Caco-2 (cell line): Measurements from ENCODE around the gene CACNA1C. TPM values are rescaled to one million over a fixed set of nuclear protein-coding genes. Genes with fewer than 3 reads are reported as not detected.

Source experiments
- BruUV-seq: library from RNA; stranded (reverse); fragments of 400-500 nt; replicated peaks from 2 replicates; lab custom pipeline; 2021; lab: Mats Ljungman, UMichigan
- CTCF ChIA-PET: fragments of 300-600 bp; sonication (Branson Sonifier 250); formaldehyde crosslinking; loops from one replicate; lab custom pipeline; 2022; ENCODE audit warnings: antibody characterized with exemption; lab: Charles Lee
- POLR2A ChIA-PET: fragments of 300-600 bp; sonication (Branson Sonifier 250); formaldehyde crosslinking; loops from one replicate; lab custom pipeline; 2022; ENCODE audit warnings: antibody characterized with exemption; lab: Charles Lee
- DNase-seq, 2 experiments: peaks; one replicate each; pipeline versions ENCODE4 v3.0.0 to v3.0.0-alpha.2; 2020 to 2022
- H3K27me3 ChIP-seq: replicated peaks from 2 replicates; pipeline ENCODE4 v1.6.0; 2011; ENCODE audit warnings: low read length; ENCODE audit not compliant: control insufficient read depth, insufficient read depth
- H3K36me3 ChIP-seq: 2 replicates; pipeline ENCODE4 v1.5.1; 2011; ENCODE audit warnings: low read length; ENCODE audit not compliant: control insufficient read depth, insufficient read depth
- H3K4me1 ChIP-seq: fragments of 250-450 bp; sonication (Bioruptor Pico); 2 replicates; pipeline ENCODE4 v1.5.1; 2020; ENCODE audit warnings: mild to moderate bottlenecking
- H3K4me3 ChIP-seq: 2 replicates; pipeline ENCODE4 v1.5.1; 2011; ENCODE audit warnings: low read depth, mild to moderate bottlenecking, control low read depth, low read length
- H3K9me3 ChIP-seq: fragments of 250-450 bp; sonication (Bioruptor Pico); 2 replicates; pipeline ENCODE4 v1.5.1; 2020; ENCODE audit warnings: mild to moderate bottlenecking, moderate library complexity
- H3K27ac Mint-ChIP-seq: one replicate; pipeline ENCODE4 v1.8.0; 2022; ENCODE audit warnings: mixed read lengths; ENCODE audit not compliant: unreplicated experiment
- H3K27me3 Mint-ChIP-seq: one replicate; pipeline ENCODE4 v1.8.0; 2022; ENCODE audit warnings: mixed read lengths; ENCODE audit not compliant: insufficient read depth, unreplicated experiment
- H3K36me3 Mint-ChIP-seq: one replicate; pipeline ENCODE4 v1.8.0; 2022; ENCODE audit warnings: mild to moderate bottlenecking, mixed read lengths; ENCODE audit not compliant: insufficient read depth, unreplicated experiment
- H3K4me1 Mint-ChIP-seq: one replicate; pipeline ENCODE4 v1.8.0; 2022; ENCODE audit warnings: low read depth, mixed read lengths; ENCODE audit not compliant: unreplicated experiment
- H3K4me3 Mint-ChIP-seq: one replicate; pipeline ENCODE4 v1.8.0; 2022; ENCODE audit warnings: mild to moderate bottlenecking, moderate library complexity, mixed read lengths; ENCODE audit not compliant: unreplicated experiment
- H3K9me3 Mint-ChIP-seq: one replicate; pipeline ENCODE4 v1.8.0; 2022; ENCODE audit warnings: mixed read lengths; ENCODE audit not compliant: unreplicated experiment
- intact Hi-C: fragments of 100-400 bp; cut with micrococcal nuclease; formaldehyde crosslinking; loops from one replicate; pipeline ENCODE4 v1.10.0; 2022; ENCODE audit not compliant: unreplicated experiment
- total RNA-seq: library from RNA; stranded (reverse); gene quantifications from 2 replicates; pipeline ENCODE4 v1.2.3, GENCODE V29; 2022
- TF ChIP-seq, protein P1 (sequence below), 2 experiments: fragments of 200-600 bp in 1 of 2; IDR thresholded peaks; 1 replicate in 1 of 2; 2 replicates in 1 of 2; pipeline versions ENCODE4 v1.5.1 to v1.8.0; 2011 to 2022; ENCODE audit warnings: antibody characterized with exemption in 1 of 2, control low read depth in 1 of 2, inconsistent platforms in 1 of 2, low read depth in 1 of 2, low read length in 1 of 2, mild to moderate bottlenecking in 1 of 2, moderate library complexity in 1 of 2; ENCODE audit not compliant: insufficient read depth in 1 of 2, severe bottlenecking in 1 of 2, unreplicated experiment in 1 of 2

The CACNA1C gene
- total RNA-seq, 1 experiment from 2014 or later, result not detected

DNA sequence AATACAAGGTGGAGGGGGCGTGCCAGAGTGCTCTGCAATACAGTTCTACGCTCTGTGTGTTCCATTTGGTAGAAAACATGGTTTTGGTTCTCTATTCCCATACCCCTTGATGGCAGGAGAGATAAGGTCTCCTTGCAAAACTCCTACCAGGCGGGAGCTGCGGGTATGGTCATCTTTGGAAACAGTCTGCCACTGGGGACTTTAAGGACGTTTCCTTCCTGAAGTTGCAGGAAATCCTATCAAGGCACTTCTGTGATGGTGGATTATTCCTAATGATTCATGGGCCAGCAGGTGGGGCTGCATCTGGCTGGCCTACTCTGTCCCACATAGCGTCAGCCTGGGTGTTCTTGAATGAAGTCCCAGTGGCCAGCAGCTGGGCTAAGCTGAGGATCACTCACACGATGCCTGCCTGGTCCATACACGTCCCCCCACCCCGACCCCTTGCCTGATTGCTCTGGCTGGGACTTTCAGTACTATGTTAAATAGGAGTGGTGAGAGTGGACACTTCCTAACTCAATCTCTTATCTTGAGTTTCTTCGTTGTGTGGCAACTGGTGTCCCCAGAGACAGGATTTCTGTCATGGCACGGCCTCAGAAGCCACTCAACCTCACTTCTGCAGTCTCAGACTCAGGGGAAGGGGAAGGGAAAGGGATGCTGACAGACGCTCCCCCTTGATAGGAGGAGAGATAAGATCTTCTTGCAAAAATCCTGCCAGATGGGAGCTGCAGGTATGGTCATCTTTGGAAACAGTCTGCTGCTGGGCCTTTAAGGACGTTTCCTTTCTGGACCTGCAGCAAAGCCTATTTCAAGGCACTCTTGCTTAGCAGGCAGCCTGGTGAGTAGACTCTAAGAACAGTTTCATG lies 680.9 kb downstream of the CACNA1C start:
- H3K27me3 ChIP-seq, result 0 out of 2 replicates have a peak, but pooled peaks cover 1% of the 10 kb centered on the region
- no peaks in the 10 kb centered on the region for H3K4me1 Mint-ChIP-seq
- no TSS peak for BruUV-seq
- H3K36me3 Mint-ChIP-seq, result no peaks in the 10 kb centered on the region
- no peak overlapping the region for H3K4me3 ChIP-seq
- H3K9me3 Mint-ChIP-seq, result no peaks in the 10 kb centered on the region
- no peaks in the 10 kb centered on the region for H3K36me3 ChIP-seq
- peaks cover 44% of the 10 kb centered on the region for H3K27me3 Mint-ChIP-seq
- no peak for DNase-seq
- ChIA-PET CTCF (interaction anchor here (1.1 kb wide), 1 partner anchor 31 kb away, joined by 3 read pairs; no protein-coding TSS in a partner anchor), POLR2A (no interaction called here)
- intact Hi-C loops, result no loop called here
- H3K9me3 ChIP-seq, result no peaks in the 10 kb centered on the region
- no peak overlapping the region for H3K27ac Mint-ChIP-seq
- TF ChIP-seq, protein P1, sequence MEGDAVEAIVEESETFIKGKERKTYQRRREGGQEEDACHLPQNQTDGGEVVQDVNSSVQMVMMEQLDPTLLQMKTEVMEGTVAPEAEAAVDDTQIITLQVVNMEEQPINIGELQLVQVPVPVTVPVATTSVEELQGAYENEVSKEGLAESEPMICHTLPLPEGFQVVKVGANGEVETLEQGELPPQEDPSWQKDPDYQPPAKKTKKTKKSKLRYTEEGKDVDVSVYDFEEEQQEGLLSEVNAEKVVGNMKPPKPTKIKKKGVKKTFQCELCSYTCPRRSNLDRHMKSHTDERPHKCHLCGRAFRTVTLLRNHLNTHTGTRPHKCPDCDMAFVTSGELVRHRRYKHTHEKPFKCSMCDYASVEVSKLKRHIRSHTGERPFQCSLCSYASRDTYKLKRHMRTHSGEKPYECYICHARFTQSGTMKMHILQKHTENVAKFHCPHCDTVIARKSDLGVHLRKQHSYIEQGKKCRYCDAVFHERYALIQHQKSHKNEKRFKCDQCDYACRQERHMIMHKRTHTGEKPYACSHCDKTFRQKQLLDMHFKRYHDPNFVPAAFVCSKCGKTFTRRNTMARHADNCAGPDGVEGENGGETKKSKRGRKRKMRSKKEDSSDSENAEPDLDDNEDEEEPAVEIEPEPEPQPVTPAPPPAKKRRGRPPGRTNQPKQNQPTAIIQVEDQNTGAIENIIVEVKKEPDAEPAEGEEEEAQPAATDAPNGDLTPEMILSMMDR (IDR thresholded peaks at IDR 0.05; ENCODE audit: insufficient read depth in 1 of 2, low read depth in 1 of 2, low read length in 1 of 2, severe bottlenecking in 1 of 2, unreplicated experiment in 1 of 2), result peak; percentile 11 to 27
- H3K4me3 Mint-ChIP-seq, result no peak overlapping the region
- H3K4me1 ChIP-seq, result no peaks in the 10 kb centered on the region

GRCh38 chr12:2735432-2735831 lies 682.6 kb downstream of the CACNA1C start:
- no peaks in the 10 kb centered on the region for H3K9me3 ChIP-seq
- no peak overlapping the region for H3K4me3 ChIP-seq
- BruUV-seq, result no TSS peak
- 0 out of 2 replicates have a peak, but pooled peaks cover 1% of the 10 kb centered on the region for H3K27me3 ChIP-seq
- Mint-ChIP-seq H3K27me3 (peaks cover 42% of the 10 kb centered on the region), H3K27ac (no peak overlapping the region), H3K9me3 (no peaks in the 10 kb centered on the region), H3K36me3 (no peaks in the 10 kb centered on the region), H3K4me3 (no peak overlapping the region), H3K4me1 (no peaks in the 10 kb centered on the region)
- ChIA-PET POLR2A (no interaction called here), CTCF (no interaction called here)
- intact Hi-C loops, result no loop called here
- no peaks in the 10 kb centered on the region for H3K36me3 ChIP-seq
- no peaks in the 10 kb centered on the region for H3K4me1 ChIP-seq
- DNase-seq, result no peak
- TF ChIP-seq, protein P1 (IDR thresholded peaks at IDR 0.05; ENCODE audit: insufficient read depth in 1 of 2, low read depth in 1 of 2, low read length in 1 of 2, severe bottlenecking in 1 of 2, unreplicated experiment in 1 of 2), result no peak

DNA sequence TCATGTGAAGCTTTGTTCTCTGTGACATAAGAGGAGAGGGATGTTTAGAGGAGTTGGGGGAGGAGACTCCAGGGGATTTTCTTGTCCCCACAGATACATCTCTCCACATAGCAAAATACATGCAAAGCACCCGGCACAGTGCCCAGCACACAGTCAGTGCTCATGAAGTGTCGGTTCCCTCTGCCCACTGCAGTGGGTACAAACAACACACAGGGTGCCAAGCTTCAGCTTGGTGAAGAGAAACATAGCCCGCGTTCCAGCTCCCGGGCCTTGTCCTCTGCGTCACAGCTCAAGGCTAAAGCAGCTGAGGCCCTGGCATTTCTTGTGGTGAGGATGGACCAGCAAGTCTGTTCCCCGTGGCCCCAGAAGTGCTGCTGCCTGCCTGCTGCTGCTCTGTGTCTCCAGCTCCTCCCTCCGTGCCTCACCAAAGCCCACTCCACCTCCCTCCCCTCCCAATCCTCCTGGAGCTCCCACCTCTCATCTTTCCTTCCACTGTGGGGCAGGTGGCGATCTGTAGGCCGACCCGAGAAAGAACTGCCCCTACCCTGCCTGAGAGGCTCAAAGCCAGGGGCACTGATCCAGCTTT lies 685.0 kb downstream of the CACNA1C start:
- CTCF ChIA-PET, result interaction anchor here (0.6 to 1.8 kb wide), 4 partner anchors 46 to 234 kb away, joined by 3 to 7 read pairs (median 4); no protein-coding TSS in a partner anchor
- POLR2A ChIA-PET, result no interaction called here

More for the DNA sequence above, 685.0 kb downstream of the CACNA1C start:
- no peaks in the 10 kb centered on the region for H3K36me3 Mint-ChIP-seq
- no peak overlapping the region for H3K27ac Mint-ChIP-seq
- H3K4me1 Mint-ChIP-seq, result no peaks in the 10 kb centered on the region
- TF ChIP-seq, protein P1 (IDR thresholded peaks at IDR 0.05; ENCODE audit: insufficient read depth in 1 of 2, low read depth in 1 of 2, low read length in 1 of 2, severe bottlenecking in 1 of 2, unreplicated experiment in 1 of 2), result no peak
- DNase-seq, result no peak
- H3K36me3 ChIP-seq, result no peaks in the 10 kb centered on the region
- H3K4me3 Mint-ChIP-seq, result no peak overlapping the region
- no peaks in the 10 kb centered on the region for H3K9me3 ChIP-seq
- no TSS peak for BruUV-seq
- no peak overlapping the region for H3K4me3 ChIP-seq
- 0 out of 2 replicates have a peak, but pooled peaks cover 1% of the 10 kb centered on the region for H3K27me3 ChIP-seq
- H3K27me3 Mint-ChIP-seq, result peaks cover 30% of the 10 kb centered on the region
- H3K9me3 Mint-ChIP-seq, result no peaks in the 10 kb centered on the region
- H3K4me1 ChIP-seq, result no peaks in the 10 kb centered on the region
- intact Hi-C loops, result no loop called here
